Activated T-helper 1 cell treated with anti-CD3 and anti-CD28 coated beads, Interleukin-12 subunit alpha, Interleukin-12 subunit beta, Interleukin-2, Interleukin-4 antibody, amounts not matched to agents 30 ng/mL and 10 ng/mL and 1 ng/mL, durations not matched to agents 14 hours and 24 hours and 36 hours (primary cell): Measurements from ENCODE around the gene STX18. TPM values are rescaled to one million over a fixed set of nuclear protein-coding genes. Genes with fewer than 3 reads are reported as not detected.
"Not testable (repeated sequence)": the region's sequence is repeated elsewhere in the genome, so short reads cannot be mapped to it uniquely, and the experiment has no call there.

Experiments
- DNase-seq: peaks from one replicate; pipeline ENCODE4 v3.0.0; 2021; ENCODE audit warnings: low spot score
- H3K27ac Mint-ChIP-seq: one replicate; pipeline ENCODE4 v1.8.0; 2021; ENCODE audit warnings: mild to moderate bottlenecking, mixed read lengths
- H3K27me3 Mint-ChIP-seq: one replicate; pipeline ENCODE4 v1.8.0; 2022; ENCODE audit warnings: mild to moderate bottlenecking, moderate library complexity, mixed read lengths; ENCODE audit not compliant: insufficient read depth
- H3K36me3 Mint-ChIP-seq: one replicate; pipeline ENCODE4 v1.8.0; 2021; ENCODE audit warnings: low read depth, mixed read lengths
- H3K4me1 Mint-ChIP-seq: one replicate; pipeline ENCODE4 v1.8.0; 2021; ENCODE audit warnings: low read depth, mixed read lengths
- H3K4me3 Mint-ChIP-seq: one replicate; pipeline ENCODE4 v1.8.0; 2021; ENCODE audit warnings: mild to moderate bottlenecking, moderate library complexity, mixed read lengths
- H3K9me3 Mint-ChIP-seq: one replicate; pipeline ENCODE4 v1.8.0; 2021; ENCODE audit warnings: mixed read lengths
- intact Hi-C: fragments of 100-400 bp; cut with micrococcal nuclease; formaldehyde crosslinking; loops from one replicate; pipeline ENCODE4 v1.15.1; 2024
- total RNA-seq: library from RNA; stranded (reverse); gene quantifications from 2 replicates; pipeline ENCODE4 v1.2.3, GENCODE V29; 2022

Gene STX18
- total RNA-seq, 1 donor from 2014 or later: 35.4 TPM

- intact Hi-C loops: no loop called here
- no peak for DNase-seq
These were observed 117.9 kb downstream of the STX18 start for GRCh38 chr4:4423706-4424498.

GRCh38 chr4:4422856-4423499, 118.9 kb downstream of the STX18 start:
- Mint-ChIP-seq H3K27me3 (no peaks in the 10 kb centered on the region), H3K4me1 (peaks cover 8% of the 10 kb centered on the region), H3K9me3 (no peaks in the 10 kb centered on the region), H3K27ac (no peak overlapping the region), H3K36me3 (peaks cover 17% of the 10 kb centered on the region), H3K4me3 (no peak overlapping the region)
- intact Hi-C loops: no loop called here
- DNase-seq: no peak

More at GRCh38 chr4:4423706-4424498, 117.9 kb downstream of the STX18 start:
- H3K9me3 Mint-ChIP-seq: no peaks in the 10 kb centered on the region
- no peaks in the 10 kb centered on the region for H3K4me1 Mint-ChIP-seq
- peaks cover 13% of the 10 kb centered on the region for H3K36me3 Mint-ChIP-seq
- no peak overlapping the region for H3K27ac Mint-ChIP-seq
- H3K4me3 Mint-ChIP-seq: no peak overlapping the region
- no peaks in the 10 kb centered on the region for H3K27me3 Mint-ChIP-seq

DNA sequence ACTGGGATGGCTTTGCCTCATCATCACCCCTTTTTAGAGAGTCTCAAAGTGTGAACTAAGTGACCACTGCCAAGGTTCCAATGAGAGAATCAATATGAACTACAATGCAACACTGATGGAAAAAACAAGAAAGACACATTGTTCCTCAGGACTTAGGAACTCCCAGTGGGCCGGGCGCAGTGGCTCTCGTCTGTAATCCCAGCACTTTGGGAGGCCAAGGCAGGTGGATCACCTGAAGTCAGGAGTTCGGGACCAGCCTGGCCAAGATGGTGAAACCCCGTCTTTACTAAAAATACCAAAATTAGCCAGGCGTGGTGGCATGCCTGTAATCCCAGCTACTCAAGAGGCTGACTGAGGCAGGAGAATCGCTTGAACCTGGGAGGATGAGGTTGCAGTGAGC, 119.7 kb downstream of the STX18 start:
- intact Hi-C loops, H3K4me3 Mint-ChIP-seq, H3K27me3 Mint-ChIP-seq, H3K9me3 Mint-ChIP-seq, H3K4me1 Mint-ChIP-seq, H3K27ac Mint-ChIP-seq, DNase-seq: not testable (repeated sequence)
- H3K36me3 Mint-ChIP-seq: peaks cover 17% of the 10 kb centered on the region

- no peaks in the 10 kb centered on the region for H3K27me3 Mint-ChIP-seq
- H3K27ac Mint-ChIP-seq: no peak overlapping the region
- H3K4me3 Mint-ChIP-seq: no peak overlapping the region
- no peaks in the 10 kb centered on the region for H3K9me3 Mint-ChIP-seq
- no peak for DNase-seq
- intact Hi-C loops: no loop called here
- peaks cover 9% of the 10 kb centered on the region for H3K4me1 Mint-ChIP-seq
- H3K36me3 Mint-ChIP-seq: peaks cover 17% of the 10 kb centered on the region
These were observed 120.5 kb downstream of the STX18 start for GRCh38 chr4:4421356-4421755.

GRCh38 chr4:4420421-4420820, 121.4 kb downstream of the STX18 start:
- Mint-ChIP-seq H3K27ac (no peak overlapping the region), H3K36me3 (peaks cover 17% of the 10 kb centered on the region), H3K9me3 (no peaks in the 10 kb centered on the region), H3K27me3 (no peaks in the 10 kb centered on the region), H3K4me3 (no peak overlapping the region), H3K4me1 (peaks cover 9% of the 10 kb centered on the region)
- no peak for DNase-seq
- intact Hi-C loops: no loop called here

DNA sequence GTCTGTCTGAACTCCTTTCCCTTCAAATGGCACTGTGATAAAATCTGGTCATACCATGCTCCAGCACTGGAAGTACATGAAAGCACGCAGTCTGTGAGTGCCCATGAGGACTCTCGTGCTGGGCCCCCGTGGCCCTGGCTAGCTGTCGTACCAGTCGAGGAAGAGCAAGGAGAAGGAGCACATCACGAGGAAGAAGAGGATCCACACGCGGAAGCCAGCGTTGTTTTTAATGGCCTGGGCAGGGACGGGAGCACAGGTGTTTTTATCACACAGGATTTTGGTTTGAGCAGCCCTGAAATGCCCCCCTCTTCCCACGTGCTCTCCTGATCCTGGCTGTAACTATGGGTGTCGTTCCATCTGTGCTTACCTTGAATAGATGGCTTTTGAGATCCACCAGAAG, 122.0 kb downstream of the STX18 start:
- H3K4me3 Mint-ChIP-seq: no peak overlapping the region
- H3K27ac Mint-ChIP-seq: no peak overlapping the region

GRCh38 chr4:4418676-4419390, 123.0 kb downstream of the STX18 start:
- intact Hi-C loops: no loop called here
- DNase-seq: no peak
- H3K27me3 Mint-ChIP-seq: no peaks in the 10 kb centered on the region
- peaks cover 9% of the 10 kb centered on the region for H3K4me1 Mint-ChIP-seq
- H3K27ac Mint-ChIP-seq: no peak overlapping the region
- peaks cover 17% of the 10 kb centered on the region for H3K36me3 Mint-ChIP-seq
- H3K4me3 Mint-ChIP-seq: no peak overlapping the region
- no peaks in the 10 kb centered on the region for H3K9me3 Mint-ChIP-seq

More for the DNA sequence above, 122.0 kb downstream of the STX18 start:
- intact Hi-C loops: no loop called here
- H3K9me3 Mint-ChIP-seq: no peaks in the 10 kb centered on the region
- H3K4me1 Mint-ChIP-seq: peaks cover 9% of the 10 kb centered on the region
- peaks cover 17% of the 10 kb centered on the region for H3K36me3 Mint-ChIP-seq
- no peaks in the 10 kb centered on the region for H3K27me3 Mint-ChIP-seq
- no peak for DNase-seq

DNA sequence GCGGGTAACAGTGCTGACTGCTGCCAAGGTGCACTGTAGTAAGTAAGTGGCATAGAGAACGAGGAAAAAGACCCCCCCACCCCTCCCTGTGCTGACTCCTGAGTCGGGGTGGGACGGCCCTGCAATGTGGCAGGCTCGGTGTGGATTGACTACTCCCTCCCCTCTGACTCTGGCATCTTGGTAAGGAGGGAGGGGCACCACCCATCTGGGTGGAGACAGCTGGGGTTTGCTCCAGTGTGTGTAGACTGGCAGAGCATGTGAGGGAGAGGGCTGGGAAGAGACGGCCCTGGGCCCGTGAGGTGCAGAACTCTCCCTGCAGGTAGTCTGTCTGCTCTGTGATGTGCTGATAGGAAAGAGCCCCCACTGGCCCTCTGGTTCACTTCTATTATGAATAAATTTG, 124.0 kb downstream of the STX18 start:
- DNase-seq: no peak
- H3K27ac Mint-ChIP-seq: no peak overlapping the region
- H3K9me3 Mint-ChIP-seq: no peaks in the 10 kb centered on the region
- peaks cover 17% of the 10 kb centered on the region for H3K36me3 Mint-ChIP-seq
- H3K4me1 Mint-ChIP-seq: peaks cover 9% of the 10 kb centered on the region
- H3K27me3 Mint-ChIP-seq: no peaks in the 10 kb centered on the region
- no peak overlapping the region for H3K4me3 Mint-ChIP-seq
- intact Hi-C loops: no loop called here

GRCh38 chr4:4416981-4417380, 124.9 kb downstream of the STX18 start:
- H3K9me3 Mint-ChIP-seq: no peaks in the 10 kb centered on the region
- no peaks in the 10 kb centered on the region for H3K27me3 Mint-ChIP-seq
- intact Hi-C loops: no loop called here
- no peak overlapping the region for H3K4me3 Mint-ChIP-seq
- H3K4me1 Mint-ChIP-seq: peaks cover 9% of the 10 kb centered on the region
- no peak overlapping the region for H3K27ac Mint-ChIP-seq
- H3K36me3 Mint-ChIP-seq: peaks cover 17% of the 10 kb centered on the region
- DNase-seq: no peak

GRCh38 chr4:4415806-4416805, 125.7 kb downstream of the STX18 start:
- Mint-ChIP-seq H3K9me3 (no peaks in the 10 kb centered on the region), H3K4me1 (peaks cover 9% of the 10 kb centered on the region), H3K4me3 (no peak overlapping the region), H3K27ac (no peak overlapping the region), H3K36me3 (peaks cover 15% of the 10 kb centered on the region), H3K27me3 (no peaks in the 10 kb centered on the region)
- DNase-seq: no peak
- intact Hi-C loops: no loop called here

GRCh38 chr4:4415107-4415805, 126.6 kb downstream of the STX18 start:
- H3K4me1 Mint-ChIP-seq: peaks cover 9% of the 10 kb centered on the region
- H3K27ac Mint-ChIP-seq: no peak overlapping the region
- H3K4me3 Mint-ChIP-seq: no peak overlapping the region
- H3K36me3 Mint-ChIP-seq: peaks cover 11% of the 10 kb centered on the region
- H3K27me3 Mint-ChIP-seq: no peaks in the 10 kb centered on the region
- intact Hi-C loops: no loop called here
- no peaks in the 10 kb centered on the region for H3K9me3 Mint-ChIP-seq
- DNase-seq: no peak

DNA sequence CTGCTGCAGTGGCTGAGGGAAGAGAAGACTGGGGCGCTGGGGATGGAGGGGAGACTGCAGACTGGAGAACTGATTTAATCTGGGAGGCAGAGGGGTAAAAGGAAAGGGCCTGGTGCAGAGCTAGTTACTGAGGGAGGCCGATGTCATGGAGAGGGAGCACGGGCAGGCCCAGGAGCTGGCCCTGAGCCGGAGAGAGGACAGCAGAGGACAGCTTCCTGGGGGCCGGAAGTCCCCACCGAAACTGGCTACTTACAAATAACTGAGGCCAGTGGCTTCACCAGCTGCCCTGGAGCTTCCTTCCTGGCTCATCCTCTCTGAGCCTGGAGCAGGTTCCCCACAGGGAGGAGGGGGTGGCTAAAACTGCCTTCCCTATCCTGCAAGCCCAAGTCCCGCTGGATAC, 128.0 kb downstream of the STX18 start:
- no peak overlapping the region for H3K27ac Mint-ChIP-seq
- H3K4me3 Mint-ChIP-seq: no peak overlapping the region
- intact Hi-C loops: no loop called here
- H3K4me1 Mint-ChIP-seq: peaks cover 9% of the 10 kb centered on the region
- H3K27me3 Mint-ChIP-seq: no peaks in the 10 kb centered on the region
- no peak for DNase-seq
- H3K9me3 Mint-ChIP-seq: no peaks in the 10 kb centered on the region
- peaks cover 3% of the 10 kb centered on the region for H3K36me3 Mint-ChIP-seq
